GM18520 (cell line): Measurements from ENCODE around the gene MPDU1.
A peak's percentile ranks its signal among the peaks of the same experiment; 100 is the strongest.

ENCODE experiments used
- ATAC-seq: cut with Tn5 transposase; IDR thresholded peaks from one replicate; pipeline ENCODE4 v1.9.1; 2021; ENCODE audit not compliant: unreplicated experiment

Gene MPDU1

DNA sequence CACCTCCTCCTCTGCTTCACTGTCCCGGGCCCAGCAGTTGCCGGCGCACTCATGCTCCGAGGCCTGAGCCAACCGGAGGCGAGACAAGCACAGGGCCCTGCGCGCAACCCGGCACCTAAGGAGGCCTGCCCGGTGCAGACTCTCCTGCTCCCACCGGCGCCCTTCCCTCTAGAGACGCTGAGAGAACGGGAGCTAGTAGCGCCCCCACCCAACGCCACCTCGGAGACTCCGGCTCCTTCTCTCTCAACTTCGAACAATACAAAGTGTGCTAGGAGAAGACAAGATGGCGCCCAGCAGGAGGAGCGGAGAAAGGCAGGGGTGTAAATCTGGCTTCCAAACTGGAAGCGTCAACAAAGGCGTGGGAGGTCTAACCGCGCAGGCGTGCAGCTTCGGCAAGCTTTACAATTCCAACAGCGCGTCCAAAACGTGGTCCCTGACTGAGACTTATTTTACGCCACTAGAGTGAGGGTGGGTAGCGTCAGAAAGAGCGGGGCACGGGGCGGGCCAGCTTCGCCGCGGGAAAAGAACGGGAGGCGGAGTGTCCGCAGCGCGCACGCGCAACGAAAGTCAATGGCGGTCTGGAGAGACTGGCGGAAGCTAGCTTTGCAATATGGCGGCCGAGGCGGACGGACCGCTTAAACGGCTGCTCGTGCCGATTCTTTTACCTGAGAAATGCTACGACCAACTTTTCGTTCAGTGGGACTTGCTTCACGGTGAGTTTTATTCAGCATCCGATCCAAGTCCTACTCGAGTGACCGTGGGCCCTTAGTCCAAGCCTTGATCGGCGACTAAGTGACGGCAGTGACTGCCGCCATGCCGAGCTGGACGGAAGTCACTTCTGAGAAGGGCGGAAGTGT lies at the start of gene MPDU1:
Gene MPDU1, plus strand, starts transcription at position 600 of the 857 bp plus-strand sequence. Its CDS starts 11 bp downstream, at position 611.
- ATAC-seq: peak; percentile 61

DNA sequence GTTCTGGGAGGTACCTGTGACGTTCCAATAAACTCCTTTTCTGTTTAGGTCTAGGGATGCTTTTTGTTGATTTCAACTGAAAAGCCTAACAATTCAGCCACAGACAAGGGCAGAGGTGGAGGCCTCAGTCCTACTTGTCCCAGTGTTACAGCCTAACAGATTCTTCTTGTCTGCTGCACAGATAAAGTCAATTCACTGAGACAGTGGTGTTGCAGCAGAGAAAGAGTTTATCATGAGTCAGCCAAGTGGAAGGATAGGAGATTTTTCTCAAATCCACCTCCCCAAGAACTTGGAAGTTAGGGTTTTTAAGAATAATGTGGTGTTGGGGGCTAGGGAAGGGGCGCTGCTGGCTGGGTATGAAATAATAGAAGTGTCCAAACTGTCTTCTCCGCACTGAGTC lies 45.6 kb upstream of the MPDU1 start:
- no peak for ATAC-seq

DNA sequence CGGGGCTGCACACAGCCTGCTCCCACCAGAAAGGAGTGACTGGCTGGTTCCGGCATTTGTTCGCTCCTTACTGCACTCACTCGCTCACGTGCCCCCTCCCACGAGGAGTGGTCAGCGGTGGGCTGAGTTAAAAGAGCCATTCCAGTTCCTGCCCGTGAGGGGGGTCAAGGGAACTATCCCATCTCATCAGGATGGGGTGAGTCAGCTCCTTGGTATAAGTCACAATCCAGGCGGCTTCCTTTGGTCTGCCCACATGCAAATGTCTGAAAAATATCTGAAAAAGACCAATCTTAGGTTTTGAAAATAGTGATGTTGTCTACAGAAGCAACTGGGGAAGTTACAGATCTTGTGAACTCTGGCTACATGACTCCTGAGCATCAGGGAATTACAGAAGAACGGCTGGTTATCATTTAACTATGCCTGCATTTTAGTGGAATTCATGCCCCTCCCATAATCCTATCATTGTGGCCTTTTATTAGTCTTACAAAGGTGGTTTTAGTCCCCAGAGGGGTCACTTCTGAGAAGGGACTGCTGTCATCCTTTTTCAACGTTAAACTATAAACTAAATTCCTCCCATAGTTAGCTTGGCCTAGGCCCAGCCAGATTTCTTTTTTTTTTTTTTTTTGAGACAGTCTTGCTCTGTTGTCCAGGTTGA lies 44.6 kb upstream of the MPDU1 start:
- ATAC-seq: no peak

DNA sequence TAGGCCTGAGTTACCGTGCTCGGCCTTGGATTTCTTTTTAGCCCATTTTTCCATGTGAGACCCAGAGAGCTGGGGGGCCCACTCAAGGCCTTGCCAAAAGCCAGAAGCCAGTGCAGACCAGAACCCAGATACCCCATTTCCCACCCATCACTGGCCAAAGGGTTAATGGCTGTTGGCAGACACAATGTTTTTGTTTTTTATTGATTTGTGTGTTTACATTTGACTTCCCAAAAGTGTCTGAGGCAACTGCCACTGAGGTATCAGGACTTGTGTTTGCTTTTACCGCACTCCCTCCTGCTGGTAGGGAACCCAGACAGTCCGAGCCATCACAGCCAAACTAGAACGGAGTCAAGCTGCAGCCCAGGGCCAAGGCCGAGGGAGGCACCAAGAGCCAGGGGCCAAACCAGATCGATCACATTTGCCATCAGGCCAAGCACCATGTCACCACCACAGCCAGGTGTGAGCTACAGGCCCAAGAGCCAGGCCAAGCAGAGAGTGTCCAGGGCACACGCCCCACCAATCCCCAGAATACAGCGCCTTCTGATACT lies 42.5 kb upstream of the MPDU1 start:
- no peak for ATAC-seq

DNA sequence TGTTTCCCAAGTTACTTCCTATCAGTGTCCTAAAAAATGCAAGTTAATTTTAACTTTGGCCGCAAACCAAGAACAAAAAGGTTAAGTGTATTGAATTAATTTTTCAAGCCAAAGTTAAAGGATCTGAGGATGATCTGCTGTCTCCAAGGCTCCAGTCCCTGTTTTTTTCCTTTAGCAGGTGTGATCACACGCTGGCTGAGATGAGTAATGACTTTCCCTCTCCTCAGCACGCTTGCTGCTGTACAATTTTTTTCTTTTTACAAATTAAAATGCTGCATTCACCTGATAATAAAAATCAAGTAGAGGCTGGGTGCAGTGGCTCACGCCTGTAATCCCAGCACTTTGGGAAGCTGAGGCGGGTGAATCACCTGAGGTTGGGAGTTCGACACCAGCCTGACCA lies 38.7 kb upstream of the MPDU1 start:
- no peak for ATAC-seq

DNA sequence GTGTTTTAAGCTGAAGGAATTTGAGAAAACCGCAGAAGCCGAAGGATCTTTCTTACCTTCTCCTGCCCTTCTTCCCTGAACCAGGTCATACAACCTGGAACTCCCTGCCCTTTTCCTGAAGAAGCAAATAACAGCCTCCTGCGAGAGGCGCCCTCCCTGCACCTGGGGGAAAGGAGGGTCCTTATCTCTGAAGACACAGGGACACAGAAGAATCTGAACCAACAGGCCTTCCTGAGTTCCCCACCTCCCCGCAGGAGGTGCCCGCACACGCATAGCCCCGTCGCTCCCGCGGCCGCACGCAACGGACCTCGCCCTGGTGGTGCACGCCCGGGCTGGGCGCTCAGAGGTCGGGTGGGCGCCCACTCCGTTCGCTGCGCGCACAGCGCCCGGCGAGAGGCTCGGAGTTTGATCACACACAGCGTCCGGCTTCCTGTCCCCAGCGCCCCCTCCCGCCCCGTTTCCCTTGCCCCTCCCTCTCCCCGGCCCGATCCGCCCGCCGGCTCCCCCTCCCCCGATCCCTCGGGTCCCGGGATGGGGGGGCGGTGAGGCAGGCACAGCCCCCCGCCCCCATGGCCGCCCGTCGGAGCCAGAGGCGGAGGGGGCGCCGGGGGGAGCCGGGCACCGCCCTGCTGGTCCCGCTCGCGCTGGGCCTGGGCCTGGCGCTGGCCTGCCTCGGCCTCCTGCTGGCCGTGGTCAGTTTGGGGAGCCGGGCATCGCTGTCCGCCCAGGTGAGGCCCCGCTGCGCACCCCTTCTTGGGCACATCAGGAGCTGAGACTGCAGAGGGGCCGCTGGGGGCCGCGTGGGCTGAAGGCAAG lies 34.9 kb upstream of the MPDU1 start, which contains the start of gene TNFSF12:
Gene TNFSF12, plus strand, starts transcription at position 474 of the 816 bp plus-strand sequence. Its CDS starts 96 bp downstream, at position 570.
- no peak for ATAC-seq

DNA sequence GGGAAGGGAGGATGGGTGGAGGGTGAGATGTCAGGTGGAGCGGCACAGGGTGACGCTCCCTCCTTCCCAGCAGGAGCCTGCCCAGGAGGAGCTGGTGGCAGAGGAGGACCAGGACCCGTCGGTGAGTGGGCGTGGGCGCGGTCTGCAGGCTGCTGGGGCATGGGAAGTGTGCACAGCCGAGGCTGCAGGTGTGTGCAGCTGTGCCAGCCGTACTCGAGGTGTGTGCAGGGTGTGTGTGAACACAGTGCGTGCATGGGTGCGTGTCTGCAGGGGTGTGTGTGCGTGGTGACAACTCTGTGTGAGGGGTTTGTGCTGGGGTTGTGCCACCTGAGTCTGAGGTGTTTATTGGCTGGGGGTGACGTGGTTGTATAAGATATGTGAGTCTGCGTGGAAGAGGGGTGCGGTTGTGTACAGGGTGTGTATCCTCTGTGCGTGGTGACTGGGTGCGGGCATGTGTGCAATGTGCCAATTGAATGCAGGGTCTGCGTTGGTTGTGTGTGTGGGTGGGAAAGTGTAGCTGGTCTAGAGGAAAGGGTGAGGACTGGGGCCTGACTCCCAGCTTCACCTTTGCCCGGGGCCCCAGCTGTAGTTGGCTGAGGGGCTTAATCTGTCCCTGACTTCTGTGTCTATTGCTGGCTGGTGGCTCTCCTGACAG lies 34.1 kb upstream of the MPDU1 start:
- no peak for ATAC-seq

DNA sequence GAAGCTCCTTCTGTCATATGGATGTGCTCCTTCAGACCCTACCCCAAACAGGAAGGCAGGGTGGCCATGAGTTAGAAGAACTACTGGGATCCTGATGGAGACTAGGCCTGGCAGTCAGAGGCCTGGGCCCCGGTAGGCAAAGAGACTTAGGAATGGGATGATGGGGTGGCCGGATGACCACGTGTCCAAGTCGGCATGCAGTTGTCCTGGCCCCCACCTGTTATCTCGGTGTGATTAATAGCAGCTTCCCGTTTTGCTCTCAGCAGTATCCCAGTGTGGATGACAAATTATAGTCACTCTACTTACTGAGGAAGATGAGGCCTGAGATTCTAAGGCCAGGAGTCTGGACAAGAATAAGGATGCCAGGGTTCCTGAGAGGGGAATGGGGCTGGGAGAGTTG lies 33.3 kb upstream of the MPDU1 start:
- ATAC-seq: no peak

DNA sequence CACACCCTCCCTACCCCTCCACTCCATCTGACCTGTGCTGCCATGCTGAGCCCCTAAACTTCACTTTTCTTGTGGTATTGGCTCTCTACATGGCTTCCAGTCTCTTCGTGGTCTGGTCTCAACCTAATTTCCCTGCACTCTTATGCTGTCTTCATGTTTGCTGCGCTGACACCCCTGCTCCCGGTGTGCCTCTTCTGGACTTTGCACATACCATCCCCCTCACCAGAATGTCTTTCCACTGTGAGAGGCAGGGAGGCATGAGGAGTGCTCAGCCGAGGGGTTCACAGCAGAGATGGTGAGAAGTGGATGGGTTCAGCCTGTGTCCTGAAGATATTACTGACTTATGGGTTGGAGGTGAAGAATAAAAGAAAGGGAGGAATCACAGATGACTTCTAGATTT lies 32.3 kb upstream of the MPDU1 start:
- no peak for ATAC-seq

DNA sequence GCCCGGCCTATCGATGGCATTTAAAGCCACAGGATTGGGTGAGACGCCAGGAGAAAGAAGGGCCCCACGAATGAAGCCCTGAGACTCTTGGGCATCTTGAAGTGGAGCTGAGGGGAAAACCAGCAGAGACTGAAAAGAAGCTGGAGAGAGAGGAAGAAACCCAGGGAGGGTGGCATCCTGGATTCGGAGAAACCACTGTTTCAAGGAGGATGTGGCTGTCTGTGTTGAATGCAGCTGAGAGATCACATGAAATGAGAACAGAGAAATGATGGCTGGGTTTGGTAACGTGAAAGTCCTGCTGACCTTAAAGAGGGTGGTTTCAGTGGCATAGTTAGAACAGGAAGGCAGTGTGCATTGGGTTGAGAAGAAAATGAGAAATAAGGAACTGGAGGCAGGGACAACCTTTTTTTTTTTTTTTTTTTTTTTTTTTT lies 31.0 kb upstream of the MPDU1 start:
- ATAC-seq: peak; percentile 60

DNA sequence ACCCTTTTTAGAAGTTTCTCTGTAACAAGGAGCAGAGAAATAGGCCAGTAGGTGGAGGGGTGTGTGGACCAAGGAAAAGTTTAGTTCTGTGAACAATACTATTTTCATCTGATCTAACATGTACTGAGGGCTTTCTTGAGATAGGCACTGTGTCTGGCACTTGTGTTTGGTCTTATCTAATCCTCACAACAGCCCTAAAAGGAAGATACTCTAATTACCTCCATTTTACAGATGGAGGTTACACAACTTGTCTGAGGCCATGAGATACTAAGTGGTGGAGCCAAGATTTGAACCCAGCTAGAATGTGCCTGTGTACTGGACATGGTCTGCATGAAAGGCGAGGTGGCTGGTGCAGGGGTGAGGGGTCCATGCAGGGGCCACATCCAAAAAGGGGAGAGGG lies 30.3 kb upstream of the MPDU1 start:
- ATAC-seq: no peak

DNA sequence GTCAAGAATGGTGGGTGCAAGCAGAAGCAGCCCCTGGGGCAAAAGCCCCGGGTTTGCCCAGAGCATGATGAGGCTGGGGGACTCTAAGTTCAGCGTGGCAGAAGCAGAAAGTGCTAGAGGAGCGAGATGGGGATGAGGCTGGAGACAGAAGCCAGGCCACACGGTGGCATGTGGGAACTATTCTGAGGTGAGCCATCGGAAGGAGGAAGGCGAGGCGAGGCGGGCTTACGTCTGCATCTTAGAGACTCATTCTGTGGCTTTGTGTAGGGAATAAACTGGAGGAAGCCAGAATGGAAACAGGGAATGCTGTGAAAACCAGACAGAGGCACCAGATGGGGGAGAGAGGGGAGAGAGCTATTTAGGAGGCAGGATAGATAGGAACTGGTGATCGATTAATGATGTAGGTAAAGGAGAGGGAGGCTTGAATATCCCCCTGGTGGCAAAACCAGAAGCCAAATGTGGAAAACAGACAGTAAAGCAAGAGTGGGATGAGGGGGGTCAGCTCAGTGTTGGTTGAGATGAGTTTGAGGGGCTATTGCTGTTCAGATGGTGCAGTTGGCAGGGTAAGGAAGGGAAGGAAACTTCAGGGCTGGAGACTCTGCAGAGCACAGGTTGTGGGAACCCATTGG lies 28.2 kb upstream of the MPDU1 start:
- ATAC-seq: no peak

DNA sequence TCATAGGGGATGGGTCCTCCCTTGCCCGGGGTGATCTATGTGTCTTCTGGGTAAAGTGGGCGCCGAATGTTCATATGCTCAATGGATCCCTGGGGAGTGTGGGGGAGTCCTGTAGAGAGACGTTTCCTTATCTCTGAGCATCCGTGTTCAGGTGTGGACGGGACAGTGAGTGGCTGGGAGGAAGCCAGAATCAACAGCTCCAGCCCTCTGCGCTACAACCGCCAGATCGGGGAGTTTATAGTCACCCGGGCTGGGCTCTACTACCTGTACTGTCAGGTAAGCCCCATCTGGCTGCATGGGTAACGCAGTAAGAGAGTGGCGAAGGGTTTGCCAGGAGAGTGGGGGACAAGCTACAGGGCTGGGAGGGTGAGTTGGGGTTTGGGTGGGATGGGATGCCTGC lies 27.0 kb upstream of the MPDU1 start:
- no peak for ATAC-seq

DNA sequence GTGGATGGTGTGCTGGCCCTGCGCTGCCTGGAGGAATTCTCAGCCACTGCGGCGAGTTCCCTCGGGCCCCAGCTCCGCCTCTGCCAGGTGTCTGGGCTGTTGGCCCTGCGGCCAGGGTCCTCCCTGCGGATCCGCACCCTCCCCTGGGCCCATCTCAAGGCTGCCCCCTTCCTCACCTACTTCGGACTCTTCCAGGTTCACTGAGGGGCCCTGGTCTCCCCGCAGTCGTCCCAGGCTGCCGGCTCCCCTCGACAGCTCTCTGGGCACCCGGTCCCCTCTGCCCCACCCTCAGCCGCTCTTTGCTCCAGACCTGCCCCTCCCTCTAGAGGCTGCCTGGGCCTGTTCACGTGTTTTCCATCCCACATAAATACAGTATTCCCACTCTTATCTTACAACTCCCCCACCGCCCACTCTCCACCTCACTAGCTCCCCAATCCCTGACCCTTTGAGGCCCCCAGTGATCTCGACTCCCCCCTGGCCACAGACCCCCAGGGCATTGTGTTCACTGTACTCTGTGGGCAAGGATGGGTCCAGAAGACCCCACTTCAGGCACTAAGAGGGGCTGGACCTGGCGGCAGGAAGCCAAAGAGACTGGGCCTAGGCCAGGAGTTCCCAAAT lies 26.4 kb upstream of the MPDU1 start:
- ATAC-seq: no peak

DNA sequence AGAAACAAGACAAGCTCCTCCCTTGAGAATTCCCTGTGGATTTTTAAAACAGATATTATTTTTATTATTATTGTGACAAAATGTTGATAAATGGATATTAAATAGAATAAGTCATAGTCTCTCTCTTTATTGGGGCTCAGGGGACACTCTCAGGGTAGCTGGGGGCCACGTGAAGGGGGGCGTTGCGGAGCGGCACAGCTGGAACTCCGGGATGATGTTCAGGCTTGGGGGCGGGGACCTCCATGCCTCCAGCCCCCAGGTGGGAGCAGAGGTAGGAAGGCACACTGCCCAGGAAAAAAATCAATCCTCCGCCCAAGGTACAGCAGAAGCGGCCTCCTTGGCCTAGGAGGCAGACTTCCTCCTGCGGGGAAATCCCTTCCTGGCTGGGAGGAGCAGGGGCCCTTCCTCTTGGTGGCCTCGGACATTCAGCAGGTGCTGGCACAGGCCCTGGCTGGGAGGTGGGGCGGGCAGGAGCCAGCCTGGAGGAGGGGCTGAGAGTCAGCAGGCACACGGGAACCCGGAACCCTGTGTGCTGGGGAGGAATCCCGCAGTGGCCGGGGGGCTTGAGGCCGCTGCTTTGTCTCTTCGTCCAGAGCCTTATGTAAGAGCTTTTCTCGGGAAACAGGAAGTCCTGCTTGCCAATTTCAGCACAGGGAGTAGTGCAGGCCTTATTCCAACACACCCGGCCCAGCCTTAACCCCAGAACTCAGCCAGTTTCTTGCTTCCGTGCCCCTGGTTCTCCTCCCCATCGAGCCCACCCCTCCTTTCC lies 25.7 kb upstream of the MPDU1 start:
- ATAC-seq: no peak

DNA sequence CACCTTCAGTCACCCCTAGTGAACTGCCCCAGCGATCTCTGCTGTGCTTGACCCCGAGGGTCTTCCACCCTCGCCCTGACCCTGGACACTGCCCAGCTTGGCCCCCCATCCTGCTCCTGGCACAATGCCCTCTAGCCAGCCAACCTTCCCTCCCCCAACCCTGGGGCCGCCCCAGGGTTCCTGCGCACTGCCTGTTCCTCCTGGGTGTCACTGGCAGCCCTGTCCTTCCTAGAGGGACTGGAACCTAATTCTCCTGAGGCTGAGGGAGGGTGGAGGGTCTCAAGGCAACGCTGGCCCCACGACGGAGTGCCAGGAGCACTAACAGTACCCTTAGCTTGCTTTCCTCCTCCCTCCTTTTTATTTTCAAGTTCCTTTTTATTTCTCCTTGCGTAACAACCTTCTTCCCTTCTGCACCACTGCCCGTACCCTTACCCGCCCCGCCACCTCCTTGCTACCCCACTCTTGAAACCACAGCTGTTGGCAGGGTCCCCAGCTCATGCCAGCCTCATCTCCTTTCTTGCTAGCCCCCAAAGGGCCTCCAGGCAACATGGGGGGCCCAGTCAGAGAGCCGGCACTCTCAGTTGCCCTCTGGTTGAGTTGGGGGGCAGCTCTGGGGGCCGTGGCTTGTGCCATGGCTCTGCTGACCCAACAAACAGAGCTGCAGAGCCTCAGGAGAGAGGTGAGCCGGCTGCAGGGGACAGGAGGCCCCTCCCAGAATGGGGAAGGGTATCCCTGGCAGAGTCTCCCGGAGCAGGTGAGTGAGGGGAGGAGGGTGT lies 24.9 kb upstream of the MPDU1 start, which contains the start of gene TNFSF13:
Gene TNFSF13, plus strand, starts transcription at position 207 of the 776 bp plus-strand sequence. Its CDS starts 290 bp downstream, at position 497.
- no peak for ATAC-seq

DNA sequence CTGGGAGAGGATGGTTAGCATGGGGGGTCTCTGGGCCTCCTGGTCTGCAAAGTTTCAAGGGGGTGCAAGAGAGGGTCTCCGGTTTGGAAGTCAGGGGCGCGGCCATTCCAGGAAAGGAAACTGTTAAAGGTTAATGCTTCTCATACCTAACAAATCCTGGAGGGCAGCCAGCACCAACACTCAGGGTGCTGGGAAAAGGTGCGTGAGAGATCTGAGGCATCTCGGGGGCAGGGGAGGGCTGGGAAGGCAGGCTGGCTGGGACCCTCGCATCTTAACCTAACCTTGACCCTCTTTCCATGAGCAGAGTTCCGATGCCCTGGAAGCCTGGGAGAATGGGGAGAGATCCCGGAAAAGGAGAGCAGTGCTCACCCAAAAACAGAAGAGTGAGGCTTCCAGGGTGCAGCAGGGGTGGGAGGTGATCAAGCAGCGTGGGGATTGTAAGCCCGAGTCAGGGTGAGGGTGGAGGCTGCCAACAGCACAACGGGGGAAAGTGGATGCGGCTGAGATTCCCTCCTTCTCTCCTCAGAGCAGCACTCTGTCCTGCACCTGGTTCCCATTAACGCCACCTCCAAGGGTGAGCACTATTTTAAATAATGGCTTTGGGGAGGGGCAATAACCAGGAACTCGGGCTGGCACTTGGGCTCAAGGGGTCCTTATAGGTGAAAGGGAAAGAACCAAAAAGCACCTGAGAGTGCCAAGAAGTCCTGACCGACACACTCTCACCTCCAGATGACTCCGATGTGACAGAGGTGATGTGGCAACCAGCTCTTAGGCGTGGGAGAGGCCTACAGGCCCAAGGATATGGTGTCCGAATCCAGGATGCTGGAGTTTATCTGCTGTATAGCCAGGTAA lies 24.1 kb upstream of the MPDU1 start:
- no peak for ATAC-seq
